GM21526 (cell line): ENCODE data around the gene CT47B1.
"Not testable (repeated sequence)": the region's sequence is repeated elsewhere in the genome, so short reads cannot be mapped to it uniquely, and the experiment has no call there.

Source experiments
- ATAC-seq: cut with Tn5 transposase; IDR thresholded peaks from one replicate; pipeline ENCODE4 v1.9.1; 2021; ENCODE audit warnings: moderate library complexity; ENCODE audit not compliant: unreplicated experiment, low FRiP score

The CT47B1 gene

DNA sequence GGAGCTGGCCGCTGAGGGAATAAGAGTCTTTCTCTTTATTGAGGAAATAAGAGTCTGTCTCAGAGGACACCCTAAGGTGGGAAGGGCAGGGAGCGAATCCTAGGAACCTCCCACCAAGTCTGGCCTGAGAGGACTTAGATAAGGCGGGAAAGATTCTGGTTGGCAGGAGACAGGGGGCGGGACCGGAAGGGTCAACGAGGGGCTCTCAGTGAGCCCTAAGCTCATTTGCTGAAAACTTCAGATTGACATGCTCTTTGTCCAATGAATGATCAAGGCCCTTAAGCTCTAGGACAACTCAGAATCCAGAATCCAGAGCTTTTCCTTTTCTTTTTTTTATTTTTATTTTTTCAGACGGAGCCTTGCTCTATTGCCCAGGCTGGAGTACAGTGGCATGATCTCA is at the start of gene CT47B1:
TSS of gene CT47B1 (minus strand) at position 101 of the 400 bp plus-strand sequence. CDS start 196 bp downstream, outside the sequence.
- not testable (repeated sequence) for ATAC-seq

DNA sequence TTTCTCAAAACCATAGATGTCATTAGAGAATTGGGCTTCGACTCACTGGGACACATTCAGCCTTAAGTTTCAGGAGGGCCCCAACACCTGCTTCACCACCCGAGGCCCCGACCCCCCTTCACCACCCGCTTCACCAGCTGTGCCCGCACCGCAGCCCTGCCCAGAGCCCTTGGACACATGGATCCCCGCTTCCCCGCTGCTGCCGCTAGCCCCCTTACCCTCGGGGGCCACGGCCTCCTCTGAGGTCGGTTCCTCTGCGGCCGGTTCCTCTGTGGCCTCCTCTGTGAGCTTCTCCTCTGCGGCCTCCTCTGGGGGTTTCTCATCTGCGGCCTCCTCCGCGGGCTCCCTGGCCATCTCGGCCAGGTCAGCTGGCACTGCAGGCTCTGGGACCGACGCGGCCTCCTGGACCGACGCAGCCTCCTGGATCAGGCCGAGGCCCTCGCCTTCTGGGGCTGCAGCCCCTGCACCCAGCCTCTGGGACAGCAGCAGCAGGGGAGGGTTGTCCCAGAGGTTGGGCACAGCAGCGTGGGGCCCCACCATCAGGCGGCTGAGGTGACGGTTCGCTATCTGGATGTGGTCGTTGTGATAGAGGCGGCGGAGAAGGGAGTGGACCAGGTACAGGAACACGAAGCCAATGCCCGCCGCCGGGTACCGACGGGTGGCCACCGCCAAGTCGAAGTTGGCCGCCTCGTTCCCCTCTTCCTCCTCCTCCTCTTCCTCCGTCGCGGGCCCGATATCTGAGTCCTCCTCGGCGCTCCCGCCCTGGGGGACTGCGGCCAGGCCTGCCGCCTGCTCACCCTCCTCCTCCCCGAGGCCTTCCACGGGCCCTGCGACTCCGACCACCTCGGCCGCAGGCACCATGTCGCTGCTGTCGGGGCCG is 748 bp downstream of the CT47B1 start:
- ATAC-seq: no peak

DNA sequence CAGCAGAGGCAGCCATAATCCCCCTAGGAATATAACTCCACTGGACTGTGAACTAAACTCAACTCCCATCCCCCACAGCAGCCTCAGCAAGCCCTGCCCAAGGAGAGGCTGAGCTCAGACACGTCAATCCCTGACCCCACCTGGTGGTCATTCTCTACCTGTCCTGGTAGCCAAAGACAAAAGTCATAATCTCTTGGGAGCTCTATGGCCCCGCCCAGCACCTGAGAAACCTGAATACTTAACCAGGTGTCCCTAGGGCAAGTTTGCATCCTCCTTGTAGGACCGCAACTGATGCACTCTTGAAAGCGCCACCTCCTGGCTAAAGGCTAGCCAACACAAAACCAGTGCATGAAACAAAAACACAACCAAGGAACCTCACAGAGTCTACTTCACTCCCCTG is 18.4 kb downstream of the CT47B1 start:
- ATAC-seq: no peak

DNA sequence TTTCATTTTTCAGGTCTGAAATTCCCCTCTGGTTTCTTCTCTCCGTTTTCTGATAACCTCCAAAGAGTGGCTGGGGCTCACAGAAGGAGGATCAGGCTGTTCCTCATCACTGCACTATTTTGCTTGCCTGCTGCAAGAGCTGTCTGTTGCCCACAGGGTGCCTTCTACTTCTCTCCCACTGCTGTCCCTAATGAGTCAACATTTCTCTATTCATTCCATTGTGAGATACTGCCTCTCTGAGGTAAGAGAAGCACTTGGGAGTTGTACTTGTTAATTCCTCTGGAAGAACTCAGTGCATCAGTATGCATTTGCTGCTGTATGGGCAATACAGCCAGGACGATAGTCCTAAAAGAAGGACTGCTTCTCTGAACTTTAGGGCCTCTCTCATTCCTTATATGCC is 34.8 kb downstream of the CT47B1 start:
- ATAC-seq: no peak

DNA sequence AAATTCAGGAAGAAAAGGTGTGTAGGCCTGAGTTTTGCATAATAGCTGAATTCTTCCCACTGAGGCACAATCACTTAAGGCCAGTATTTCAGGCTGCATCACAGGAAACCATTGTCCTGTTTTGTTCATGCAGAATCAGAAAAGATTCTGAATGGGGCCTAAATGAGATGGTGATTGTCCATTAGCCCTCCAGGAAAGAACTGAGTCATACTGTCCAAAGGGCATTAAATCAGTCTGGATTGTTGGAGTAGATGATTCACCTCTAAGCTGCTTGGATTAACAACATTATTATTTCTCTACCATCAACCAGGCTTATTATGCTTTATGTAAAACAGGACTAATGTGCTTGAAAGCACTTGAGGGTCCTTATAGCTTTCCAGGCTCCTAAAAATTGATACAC is 36.2 kb downstream of the CT47B1 start:
- ATAC-seq: no peak

DNA sequence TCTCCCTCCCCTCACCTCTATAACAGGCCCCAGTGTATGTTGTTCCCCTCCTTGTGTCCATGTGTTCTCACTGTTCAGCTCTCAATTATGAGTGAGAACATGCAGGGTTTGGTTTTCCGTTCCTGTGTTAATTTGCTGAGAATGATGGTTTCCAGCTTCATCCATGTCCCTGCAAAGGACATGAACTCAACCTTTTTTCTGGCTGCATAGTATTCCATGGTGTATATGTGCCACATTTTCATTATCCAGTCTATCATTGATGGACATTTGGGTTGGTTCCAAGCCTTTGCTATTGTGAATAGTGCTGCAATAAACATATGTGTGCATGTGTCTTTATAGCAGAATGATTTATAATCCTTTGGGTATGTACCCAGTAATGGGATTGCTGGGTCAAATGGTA is 48.5 kb downstream of the CT47B1 start:
- ATAC-seq: not testable (repeated sequence)

DNA sequence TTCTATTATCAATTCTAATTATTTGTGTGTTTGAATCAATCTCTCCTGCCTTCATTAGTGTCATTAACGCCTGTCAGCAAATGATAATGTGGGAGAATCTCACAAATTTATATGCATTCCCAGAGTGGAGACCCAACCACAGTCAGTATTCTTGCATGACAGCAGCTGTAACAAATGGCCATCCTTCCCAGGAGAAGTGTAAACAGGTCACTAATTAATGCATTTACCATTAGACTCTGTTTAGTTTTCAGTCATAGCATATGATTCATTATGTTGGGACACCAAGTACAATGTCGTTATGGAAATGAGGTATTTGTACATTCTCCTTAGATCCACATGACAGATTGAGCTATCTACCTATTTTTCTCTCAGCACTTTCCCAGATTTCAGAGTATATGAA is 50.5 kb downstream of the CT47B1 start:
- no peak for ATAC-seq

DNA sequence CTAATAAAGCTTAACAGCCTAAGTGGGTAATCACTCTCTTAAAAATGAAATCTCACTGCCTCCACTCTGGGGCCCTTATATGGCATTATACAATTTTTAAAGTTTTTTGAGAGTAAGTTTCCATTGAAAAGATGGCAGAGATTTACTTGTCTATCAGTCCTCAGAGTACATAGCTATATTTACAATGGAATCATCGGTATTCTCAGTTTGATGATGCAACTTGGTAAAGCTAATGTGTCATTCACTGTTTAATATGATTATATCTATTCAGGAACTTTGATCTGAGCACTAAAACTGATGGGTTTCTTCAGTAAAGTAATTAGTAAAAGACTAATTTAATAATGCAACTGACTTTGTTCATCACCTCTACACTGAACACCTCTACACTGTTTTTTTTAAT is 51.6 kb downstream of the CT47B1 start:
- no peak for ATAC-seq

DNA sequence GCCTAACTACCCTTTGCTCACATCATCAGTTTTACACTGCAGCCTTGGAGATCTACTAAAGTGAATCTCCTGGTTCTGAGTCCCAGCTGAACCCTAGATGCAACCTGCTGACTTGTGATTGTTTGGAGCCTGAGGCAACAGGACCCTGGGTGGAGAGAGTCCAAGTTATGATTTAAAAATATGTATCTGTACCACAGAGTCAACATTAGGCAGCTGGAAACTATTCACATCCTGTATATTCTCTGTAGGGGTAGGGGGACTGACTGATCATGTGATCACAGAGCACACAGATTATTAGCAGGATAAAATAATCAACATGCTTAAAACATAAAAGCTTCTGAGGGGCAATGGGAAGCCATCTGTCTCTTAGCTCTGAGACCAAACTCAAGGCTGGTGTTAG is 52.1 kb downstream of the CT47B1 start:
- ATAC-seq: no peak
